Measurements from ENCODE around the gene TENM3.

DNA sequence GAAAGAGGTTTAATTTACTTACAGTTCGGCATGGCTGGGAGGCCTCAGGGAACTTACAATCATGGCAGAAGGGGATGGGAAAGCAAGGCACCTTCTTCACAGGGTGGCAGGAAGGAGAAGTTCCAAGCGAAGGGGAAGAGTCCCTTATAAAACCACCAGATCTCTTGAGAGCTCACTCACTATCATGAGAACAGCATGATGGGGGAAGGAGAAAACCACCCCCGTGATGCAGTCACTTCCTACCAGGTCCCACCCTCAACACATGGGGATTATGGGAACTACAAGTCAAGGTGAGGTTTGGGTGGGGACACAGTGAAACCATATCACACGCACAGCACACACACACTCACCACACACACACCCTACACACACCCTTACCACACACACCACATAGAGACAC, 569.7 kb downstream of the TENM3 start:
- TF ChIP-seq, protein P1, sequence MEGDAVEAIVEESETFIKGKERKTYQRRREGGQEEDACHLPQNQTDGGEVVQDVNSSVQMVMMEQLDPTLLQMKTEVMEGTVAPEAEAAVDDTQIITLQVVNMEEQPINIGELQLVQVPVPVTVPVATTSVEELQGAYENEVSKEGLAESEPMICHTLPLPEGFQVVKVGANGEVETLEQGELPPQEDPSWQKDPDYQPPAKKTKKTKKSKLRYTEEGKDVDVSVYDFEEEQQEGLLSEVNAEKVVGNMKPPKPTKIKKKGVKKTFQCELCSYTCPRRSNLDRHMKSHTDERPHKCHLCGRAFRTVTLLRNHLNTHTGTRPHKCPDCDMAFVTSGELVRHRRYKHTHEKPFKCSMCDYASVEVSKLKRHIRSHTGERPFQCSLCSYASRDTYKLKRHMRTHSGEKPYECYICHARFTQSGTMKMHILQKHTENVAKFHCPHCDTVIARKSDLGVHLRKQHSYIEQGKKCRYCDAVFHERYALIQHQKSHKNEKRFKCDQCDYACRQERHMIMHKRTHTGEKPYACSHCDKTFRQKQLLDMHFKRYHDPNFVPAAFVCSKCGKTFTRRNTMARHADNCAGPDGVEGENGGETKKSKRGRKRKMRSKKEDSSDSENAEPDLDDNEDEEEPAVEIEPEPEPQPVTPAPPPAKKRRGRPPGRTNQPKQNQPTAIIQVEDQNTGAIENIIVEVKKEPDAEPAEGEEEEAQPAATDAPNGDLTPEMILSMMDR (IDR thresholded peaks at IDR 0.05; ENCODE audit: control extremely low read depth in 1 of 3, insufficient read depth in 1 of 3, low read depth in 1 of 3, low read length in 3 of 3): no peak
- TF ChIP-seq CBX5 (IDR thresholded peaks at IDR 0.05; ENCODE audit: low read depth, low read length): no peak
